Bronchial epithelial cell (primary cell): ENCODE measurements around the gene HTRA3. TPM values are rescaled to one million over a fixed set of nuclear protein-coding genes. Genes with fewer than 3 reads are reported as not detected.
"Not testable (repeated sequence)": the region's sequence is repeated elsewhere in the genome, so short reads cannot be mapped to it uniquely, and the experiment has no call there.

ENCODE experiments used
- DNase-seq: peaks from one replicate; pipeline ENCODE4 v3.0.0-alpha.2; 2010; ENCODE audit warnings: low read depth
- FAIRE-seq: peaks from 2 replicates; lab custom pipeline; 2011; peaks lifted over from hg19 to GRCh38; lab: Jason Lieb, UNC
- H3K27me3 ChIP-seq: 2 replicates; pipeline ENCODE4 v1.5.1; 2011; ENCODE audit warnings: low read length; ENCODE audit not compliant: control insufficient read depth, insufficient read depth
- H3K36me3 ChIP-seq: 2 replicates; pipeline ENCODE4 v1.5.1; 2011; ENCODE audit warnings: low read length; ENCODE audit not compliant: control insufficient read depth, insufficient read depth
- H3K4me3 ChIP-seq: 2 replicates; pipeline ENCODE4 v1.5.1; 2011; ENCODE audit warnings: mild to moderate bottlenecking, low read depth, low read length, control low read depth
- CTCF ChIP-seq: IDR thresholded peaks from 2 replicates; pipeline ENCODE4 v1.5.1; 2011; ENCODE audit warnings: mild to moderate bottlenecking, moderate library complexity, low read length, control low read depth, inconsistent platforms; ENCODE audit not compliant: insufficient read depth, severe bottlenecking
- total RNA-seq: library from RNA; depleted of rRNA; stranded (reverse); fragments of >200 nt; gene quantifications from 2 replicates; pipeline ENCODE4 v1.2.1, GENCODE V29; 2014

HTRA3 gene
- total RNA-seq, 1 donor from 2014 or later, result 0.26 TPM

GRCh38 chr4:8347660-8348059 lies 78.1 kb downstream of the HTRA3 start:
- FAIRE-seq (no peak), DNase-seq (no peak)
- no peak for TF ChIP-seq CTCF
- peaks cover 2% of the 10 kb centered on the region for H3K27me3 ChIP-seq
- no peak overlapping the region for H3K4me3 ChIP-seq
- H3K36me3 ChIP-seq, result no peaks in the 10 kb centered on the region

DNA sequence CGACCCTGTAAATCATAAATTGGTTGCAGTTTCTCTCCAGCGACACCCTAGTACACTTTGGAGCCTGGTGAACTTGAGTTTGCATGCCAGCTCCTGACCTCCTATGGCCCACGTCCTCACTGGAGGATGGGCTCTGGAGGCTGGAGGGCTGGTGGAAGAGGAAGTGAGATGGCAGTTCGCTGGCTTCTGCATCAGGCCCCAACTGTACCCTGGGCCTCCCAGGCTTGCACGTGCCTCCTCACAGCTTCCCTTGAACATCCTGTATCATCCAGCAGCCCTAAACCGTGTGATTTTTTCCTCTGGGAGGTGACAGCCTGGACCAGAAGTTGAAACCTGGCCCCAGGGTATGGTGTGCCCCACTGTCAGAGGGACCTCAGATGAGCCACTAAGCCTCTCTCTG lies 78.5 kb downstream of the HTRA3 start:
- Histone ChIP-seq H3K36me3 (no peaks in the 10 kb centered on the region), H3K27me3 (peaks cover 2% of the 10 kb centered on the region), H3K4me3 (no peak overlapping the region)
- FAIRE-seq, result peak; percentile 50
- no peak for TF ChIP-seq CTCF
- DNase-seq, result no peak

- not testable (repeated sequence) for FAIRE-seq, H3K27me3 ChIP-seq, H3K4me3 ChIP-seq, DNase-seq, H3K36me3 ChIP-seq
Measured at GRCh38 chr4:8349236-8349635, 79.7 kb downstream of the HTRA3 start.

DNA sequence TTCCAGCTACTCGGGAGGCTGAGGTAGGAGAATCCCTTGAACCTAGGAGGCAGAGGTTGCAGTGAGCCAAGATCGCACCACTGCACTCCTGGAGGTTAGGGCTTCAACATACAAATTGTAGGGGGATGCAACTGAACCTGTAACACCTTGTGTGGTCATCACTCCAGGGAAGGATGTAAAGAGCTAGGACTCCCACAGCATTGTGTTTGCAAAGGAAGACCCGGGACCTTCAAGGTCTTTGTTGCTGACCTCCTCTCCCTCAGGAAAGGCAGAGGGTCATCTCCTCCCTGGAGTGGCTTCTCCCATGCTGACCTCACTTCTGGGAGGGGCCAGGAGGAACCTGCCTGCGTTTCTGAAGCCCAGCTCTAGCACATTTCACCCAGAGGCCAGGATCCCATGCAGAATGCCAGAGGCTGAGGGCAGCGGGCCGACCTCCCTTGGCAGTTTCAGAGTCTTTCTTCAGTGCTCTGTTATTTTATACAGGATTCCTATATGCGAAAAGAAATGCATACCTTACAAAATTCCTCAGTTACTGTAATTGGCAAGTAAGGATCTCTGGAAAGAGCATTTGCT lies 80.2 kb downstream of the HTRA3 start:
- TF ChIP-seq CTCF, result no peak

DNA sequence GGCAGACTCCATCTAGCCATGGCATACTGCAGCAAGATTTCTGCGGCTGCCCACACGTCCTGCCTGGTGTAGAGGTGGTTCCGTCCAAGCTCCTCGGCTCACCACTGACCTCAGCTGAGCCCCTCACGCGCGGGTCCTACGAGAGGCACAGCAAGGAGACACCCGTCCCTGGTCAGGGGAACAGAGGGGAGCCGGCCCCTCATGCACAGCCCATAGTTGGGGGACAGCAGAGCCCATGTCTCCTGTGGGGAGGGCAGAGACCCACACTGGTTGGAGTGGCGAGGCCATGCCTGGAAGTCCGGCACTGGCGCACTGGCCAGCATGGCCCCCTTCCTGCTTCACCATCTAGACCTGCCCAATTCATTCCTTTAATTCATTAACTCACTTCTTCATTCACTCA lies 80.8 kb downstream of the HTRA3 start:
- H3K4me3 ChIP-seq, result no peak overlapping the region
- DNase-seq (no peak), FAIRE-seq (no peak)
- H3K27me3 ChIP-seq, result peaks cover 2% of the 10 kb centered on the region
- H3K36me3 ChIP-seq, result no peaks in the 10 kb centered on the region
- no peak for TF ChIP-seq CTCF

More for the DNA sequence above, 80.2 kb downstream of the HTRA3 start:
- no peak for FAIRE-seq
- no peaks in the 10 kb centered on the region for H3K36me3 ChIP-seq
- H3K4me3 ChIP-seq, result no peak overlapping the region
- DNase-seq, result no peak
- H3K27me3 ChIP-seq, result peaks cover 2% of the 10 kb centered on the region

DNA sequence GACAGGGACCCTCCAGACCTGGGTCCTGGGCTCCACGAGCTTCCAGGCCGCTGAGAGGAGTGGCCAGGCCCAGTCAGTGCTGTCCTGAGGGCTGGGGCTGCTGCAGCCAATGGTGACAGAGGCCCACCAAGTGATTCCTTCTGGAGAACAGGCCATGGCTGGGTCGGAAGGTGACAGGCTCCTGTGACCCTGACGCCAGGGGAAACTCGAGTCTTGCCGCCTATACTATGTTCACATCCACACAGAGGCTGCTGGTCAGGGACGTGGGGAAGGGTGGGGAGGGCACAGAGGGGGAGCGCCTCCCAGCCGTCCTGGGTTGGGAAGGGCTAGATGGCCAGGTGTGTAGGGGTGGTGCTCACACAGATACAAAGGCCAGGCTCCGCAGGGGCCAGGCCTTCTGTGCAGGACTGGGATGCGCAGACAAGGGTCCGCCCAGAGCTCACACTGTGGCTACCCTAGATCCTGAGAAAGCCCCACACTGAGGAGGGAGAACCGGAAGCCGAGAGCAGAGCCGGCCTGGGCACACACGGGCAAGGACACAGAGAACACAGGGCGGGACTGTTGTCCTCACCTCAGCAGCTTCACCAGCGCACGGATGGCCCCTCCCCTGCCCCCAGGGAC lies 81.4 kb downstream of the HTRA3 start:
- DNase-seq, result no peak
- Histone ChIP-seq H3K27me3 (peaks cover 2% of the 10 kb centered on the region), H3K36me3 (no peaks in the 10 kb centered on the region), H3K4me3 (no peak overlapping the region)
- no peak for FAIRE-seq
- no peak for TF ChIP-seq CTCF
